Right lobe of liver (tissue), 4 donors: ENCODE results near the gene LRMDA.

Experiments
- POLR2A ChIP-seq: fragments of 450-650 bp; IDR thresholded peaks from one replicate; pipeline ENCODE4 v1.6.1; 2017; ENCODE audit warnings: antibody characterized with exemption, mild to moderate bottlenecking
- TF ChIP-seq, protein P1 (sequence below), 4 donors: fragments of 200-600 bp in 3 of 4; fragments of 450-650 bp in 1 of 4; IDR thresholded peaks; one replicate each; pipeline versions ENCODE4 v1.5.1 to v1.8.0; 2016 to 2022; ENCODE audit warnings: antibody characterized with exemption in 4 of 4, mild to moderate bottlenecking in 2 of 4
- donor health status: DM: no; HTN: no; CAD: no.
- donor health status: DM: no; HTN: no; CAD: no.
- donor health status: DM: no; HTN: yes; CAD: no.

DNA sequence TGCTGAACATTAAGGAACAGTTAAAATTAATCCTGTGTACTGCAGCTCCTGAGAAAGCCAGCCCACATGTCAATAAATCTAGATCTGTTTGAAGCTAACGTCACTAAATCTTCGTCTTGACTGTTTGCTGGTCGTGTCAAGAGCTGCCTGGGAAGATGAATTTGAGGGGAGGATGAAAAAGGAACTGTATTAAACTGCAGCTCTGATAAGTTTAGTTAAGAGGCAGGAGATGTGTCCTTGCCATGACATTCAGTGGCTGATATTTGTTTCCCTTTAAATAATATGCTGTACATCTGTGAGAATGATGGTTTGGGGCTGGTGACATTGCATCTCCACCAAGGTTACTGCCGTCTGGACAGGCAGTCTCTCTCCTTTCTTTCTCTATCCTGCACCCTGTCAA is 435.3 kb downstream of the LRMDA start:
- TF ChIP-seq, protein P1, sequence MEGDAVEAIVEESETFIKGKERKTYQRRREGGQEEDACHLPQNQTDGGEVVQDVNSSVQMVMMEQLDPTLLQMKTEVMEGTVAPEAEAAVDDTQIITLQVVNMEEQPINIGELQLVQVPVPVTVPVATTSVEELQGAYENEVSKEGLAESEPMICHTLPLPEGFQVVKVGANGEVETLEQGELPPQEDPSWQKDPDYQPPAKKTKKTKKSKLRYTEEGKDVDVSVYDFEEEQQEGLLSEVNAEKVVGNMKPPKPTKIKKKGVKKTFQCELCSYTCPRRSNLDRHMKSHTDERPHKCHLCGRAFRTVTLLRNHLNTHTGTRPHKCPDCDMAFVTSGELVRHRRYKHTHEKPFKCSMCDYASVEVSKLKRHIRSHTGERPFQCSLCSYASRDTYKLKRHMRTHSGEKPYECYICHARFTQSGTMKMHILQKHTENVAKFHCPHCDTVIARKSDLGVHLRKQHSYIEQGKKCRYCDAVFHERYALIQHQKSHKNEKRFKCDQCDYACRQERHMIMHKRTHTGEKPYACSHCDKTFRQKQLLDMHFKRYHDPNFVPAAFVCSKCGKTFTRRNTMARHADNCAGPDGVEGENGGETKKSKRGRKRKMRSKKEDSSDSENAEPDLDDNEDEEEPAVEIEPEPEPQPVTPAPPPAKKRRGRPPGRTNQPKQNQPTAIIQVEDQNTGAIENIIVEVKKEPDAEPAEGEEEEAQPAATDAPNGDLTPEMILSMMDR (IDR thresholded peaks at IDR 0.05), result no peak
- no peak for TF ChIP-seq POLR2A
